Liver (tissue), 10 donors: Measurements from ENCODE around the gene SLC7A6OS. TPM values are rescaled to one million over a fixed set of nuclear protein-coding genes. Genes with fewer than 3 reads are reported as not detected.

Source experiments
- DNase-seq: peaks from one replicate; pipeline ENCODE4 v3.0.0-alpha.2; 2017; ENCODE audit warnings: low spot score
- H3K27ac ChIP-seq, 2 donors: one replicate each; pipeline ENCODE4 v1.7.0; 2013; ENCODE audit warnings: inconsistent platforms in 2 of 2, low read length in 2 of 2, control low read depth in 1 of 2, low read depth in 1 of 2, mild to moderate bottlenecking in 1 of 2
- H3K27me3 ChIP-seq, 4 donors: one replicate each; pipeline versions ENCODE4 v1.6.1 to v1.7.0; 2013; ENCODE audit warnings: low read length in 3 of 4, inconsistent platforms in 1 of 4, mild to moderate bottlenecking in 1 of 4, moderate library complexity in 1 of 4; ENCODE audit not compliant: control insufficient read depth in 4 of 4, insufficient read depth in 4 of 4
- H3K36me3 ChIP-seq, 4 donors: one replicate each; pipeline versions ENCODE4 v1.6.1 to v1.7.0; 2013; ENCODE audit warnings: low read length in 3 of 4, mild to moderate bottlenecking in 3 of 4, low read depth in 1 of 4, moderate library complexity in 1 of 4; ENCODE audit not compliant: control insufficient read depth in 4 of 4, insufficient read depth in 3 of 4
- H3K4me1 ChIP-seq, 4 donors: one replicate each; pipeline versions ENCODE4 v1.6.1 to v1.7.0; 2013; ENCODE audit warnings: low read length in 3 of 4, mild to moderate bottlenecking in 3 of 4, moderate library complexity in 1 of 4; ENCODE audit not compliant: control insufficient read depth in 4 of 4, insufficient read depth in 4 of 4
- H3K4me3 ChIP-seq, 3 donors: one replicate each; pipeline versions ENCODE4 v1.6.1 to v1.7.0; 2013; ENCODE audit warnings: low read length in 3 of 3, control low read depth in 1 of 3, low read depth in 1 of 3, mild to moderate bottlenecking in 1 of 3
- H3K9ac ChIP-seq, 2 donors: one replicate each; pipeline ENCODE4 v1.7.0; 2013; ENCODE audit warnings: low read length in 2 of 2, mild to moderate bottlenecking in 2 of 2, moderate library complexity in 2 of 2, control low read depth in 1 of 2, low read depth in 1 of 2
- H3K9me3 ChIP-seq, 4 donors: one replicate each; pipeline versions ENCODE4 v1.6.1 to v1.7.0; 2013; ENCODE audit warnings: low read length in 3 of 4; ENCODE audit not compliant: control insufficient read depth in 4 of 4
- ATF3 ChIP-seq: IDR thresholded peaks from 2 replicates; pipeline ENCODE4 v1.6.1; 2016; ENCODE audit warnings: antibody characterized with exemption
- EGR1 ChIP-seq, 2 donors: IDR thresholded peaks; 2 replicates each; pipeline ENCODE4 v1.6.1; 2016 to 2018; ENCODE audit warnings: antibody characterized with exemption in 2 of 2, low read depth in 2 of 2
- FOXA1 ChIP-seq: IDR thresholded peaks from 2 replicates; pipeline ENCODE4 v1.6.1; 2016; ENCODE audit warnings: antibody characterized with exemption
- FOXA2 ChIP-seq: IDR thresholded peaks from 2 replicates; pipeline ENCODE4 v1.6.1; 2016; ENCODE audit warnings: antibody characterized with exemption
- GABPA ChIP-seq, 2 donors: IDR thresholded peaks in 1 of 2; conservative IDR thresholded peaks in 1 of 2; 2 replicates each; pipeline ENCODE4 v1.6.1; 2016; ENCODE audit warnings: antibody characterized with exemption in 2 of 2, mild to moderate bottlenecking in 1 of 2, moderate library complexity in 1 of 2
- HNF4G ChIP-seq: IDR thresholded peaks from 2 replicates; pipeline ENCODE4 v1.6.1; 2016; ENCODE audit warnings: antibody characterized with exemption
- JUND ChIP-seq, 2 donors: IDR thresholded peaks; 2 replicates each; pipeline ENCODE4 v1.6.1; 2016; ENCODE audit warnings: antibody characterized with exemption in 2 of 2
- NR2F2 ChIP-seq: IDR thresholded peaks from 2 replicates; pipeline ENCODE4 v1.6.1; 2016; ENCODE audit warnings: antibody characterized with exemption
- SP1 ChIP-seq: IDR thresholded peaks from 2 replicates; pipeline ENCODE4 v1.6.1; 2018; ENCODE audit warnings: antibody characterized with exemption, mild to moderate bottlenecking
- TAF1 ChIP-seq: conservative IDR thresholded peaks from 2 replicates; pipeline ENCODE4 v1.6.1; 2016; ENCODE audit warnings: antibody characterized with exemption, mild to moderate bottlenecking
- YY1 ChIP-seq: IDR thresholded peaks from 2 replicates; pipeline ENCODE4 v1.6.1; 2016; ENCODE audit warnings: antibody characterized with exemption, mild to moderate bottlenecking
- ZBTB33 ChIP-seq: IDR thresholded peaks from 2 replicates; pipeline ENCODE4 v1.6.1; 2016; ENCODE audit warnings: antibody characterized with exemption
- WGBS: extraction: QIAGEN DNeasy Blood & Tissue Kit; methylation state at CpG from one replicate; pipeline ENCODE4 v1.1.7; 2013; 5-methylcytosine and 5-hydroxymethylcytosine counted together
- polyA plus RNA-seq, 2 donors: library from polyadenylated mRNA; stranded (reverse) in 1 of 2; unstranded in 1 of 2; fragments of 200-250 nt in 1 of 2; fragments of >200 nt in 1 of 2; fragmentation: Nextera tagmentation in 1 of 2; extraction: Ambion mirVana in 1 of 2; gene quantifications; one replicate each; pipeline versions ENCODE4 v1.2.1 to v1.2.3, GENCODE V29; 2013 to 2015
- small RNA-seq: library from RNA; depleted of rRNA; stranded (forward); fragments of <200 nt; gene quantifications from one replicate; pipeline ENCODE3, GENCODE V24; 2014
- total RNA-seq, 2 donors: library from RNA; depleted of rRNA; stranded (reverse); fragments of >200 nt; gene quantifications; one replicate each; pipeline ENCODE4 v1.2.3, GENCODE V29; 2014
- TF ChIP-seq, protein P1 (sequence below): IDR thresholded peaks from 2 replicates; pipeline ENCODE4 v1.6.1; 2016; ENCODE audit warnings: antibody characterized with exemption, mild to moderate bottlenecking
- TF ChIP-seq, protein P2 (sequence below): fragments of 150-350 bp; IDR thresholded peaks from 2 replicates; pipeline ENCODE4 v1.5.1; 2017; ENCODE audit warnings: improper control_type of control experiment, low read depth, low read length; ENCODE audit not compliant: missing input control
- TF ChIP-seq, protein P3 (sequence below): IDR thresholded peaks from 2 replicates; pipeline ENCODE4 v1.6.1; 2016; ENCODE audit warnings: antibody characterized with exemption
- donor health status: healthy.
- donor health status: healthy.
- donor health status: healthy.
- donor health status: healthy.
- donor health status: healthy.

Gene SLC7A6OS
- total and polyA plus RNA-seq, 4 donors = 2.6 to 8.3 (median 5.5) TPM

DNA sequence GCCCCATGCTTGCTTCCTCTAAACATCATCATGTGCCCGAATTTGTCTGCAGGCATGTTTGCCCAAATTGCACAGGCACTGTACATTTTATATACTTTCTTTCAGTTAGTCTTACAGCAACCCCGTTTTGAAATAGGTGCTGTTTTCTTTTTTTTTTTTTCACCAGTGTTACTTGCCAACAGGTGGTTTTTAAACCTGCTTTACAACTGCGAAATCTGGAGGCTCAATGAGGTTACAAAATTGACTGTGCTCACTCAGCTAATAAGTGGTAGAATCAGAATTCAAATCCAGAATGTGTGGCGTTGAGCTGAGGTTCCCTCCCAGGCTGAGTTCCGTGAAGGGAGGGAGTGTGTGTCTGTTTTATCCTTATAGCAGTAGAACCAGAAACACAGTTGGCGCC is 59.8 kb downstream of the SLC7A6OS start:
- Histone ChIP-seq H3K27me3 (no peaks in the 10 kb centered on the region), H3K4me3 (no peak overlapping the region), H3K36me3 (peaks cover 10 to 17% (median 14%) of the 10 kb centered on the region in 4 donors), H3K4me1 (peaks cover 2 to 26% (median 22%) of the 10 kb centered on the region in 4 donors), H3K9ac (no peak overlapping the region), H3K9me3 (no peaks in the 10 kb centered on the region), H3K27ac (no peak overlapping the region)
- WGBS = 92% methylated on average over 6 of the region's 6 CpGs
- DNase-seq = no peak
- TF ChIP-seq, protein P1, sequence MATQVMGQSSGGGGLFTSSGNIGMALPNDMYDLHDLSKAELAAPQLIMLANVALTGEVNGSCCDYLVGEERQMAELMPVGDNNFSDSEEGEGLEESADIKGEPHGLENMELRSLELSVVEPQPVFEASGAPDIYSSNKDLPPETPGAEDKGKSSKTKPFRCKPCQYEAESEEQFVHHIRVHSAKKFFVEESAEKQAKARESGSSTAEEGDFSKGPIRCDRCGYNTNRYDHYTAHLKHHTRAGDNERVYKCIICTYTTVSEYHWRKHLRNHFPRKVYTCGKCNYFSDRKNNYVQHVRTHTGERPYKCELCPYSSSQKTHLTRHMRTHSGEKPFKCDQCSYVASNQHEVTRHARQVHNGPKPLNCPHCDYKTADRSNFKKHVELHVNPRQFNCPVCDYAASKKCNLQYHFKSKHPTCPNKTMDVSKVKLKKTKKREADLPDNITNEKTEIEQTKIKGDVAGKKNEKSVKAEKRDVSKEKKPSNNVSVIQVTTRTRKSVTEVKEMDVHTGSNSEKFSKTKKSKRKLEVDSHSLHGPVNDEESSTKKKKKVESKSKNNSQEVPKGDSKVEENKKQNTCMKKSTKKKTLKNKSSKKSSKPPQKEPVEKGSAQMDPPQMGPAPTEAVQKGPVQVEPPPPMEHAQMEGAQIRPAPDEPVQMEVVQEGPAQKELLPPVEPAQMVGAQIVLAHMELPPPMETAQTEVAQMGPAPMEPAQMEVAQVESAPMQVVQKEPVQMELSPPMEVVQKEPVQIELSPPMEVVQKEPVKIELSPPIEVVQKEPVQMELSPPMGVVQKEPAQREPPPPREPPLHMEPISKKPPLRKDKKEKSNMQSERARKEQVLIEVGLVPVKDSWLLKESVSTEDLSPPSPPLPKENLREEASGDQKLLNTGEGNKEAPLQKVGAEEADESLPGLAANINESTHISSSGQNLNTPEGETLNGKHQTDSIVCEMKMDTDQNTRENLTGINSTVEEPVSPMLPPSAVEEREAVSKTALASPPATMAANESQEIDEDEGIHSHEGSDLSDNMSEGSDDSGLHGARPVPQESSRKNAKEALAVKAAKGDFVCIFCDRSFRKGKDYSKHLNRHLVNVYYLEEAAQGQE = no peak
- TF ChIP-seq FOXA2 (no peak), SP1 (no peak), NR2F2 (no peak), ZBTB33 (no peak), ATF3 (no peak), YY1 (no peak), HNF4G (no peak), GABPA (IDR thresholded peaks at IDR 0.05 in 1 of 2, conservative IDR thresholded peaks at IDR 0.05 in 1 of 2) (no peak), FOXA1 (no peak), TAF1 (no peak), EGR1 (IDR thresholded peaks at IDR 0.05; ENCODE audit: low read depth in 2 of 2) (no peak), JUND (IDR thresholded peaks at IDR 0.05) (no peak)
- TF ChIP-seq, protein P2, sequence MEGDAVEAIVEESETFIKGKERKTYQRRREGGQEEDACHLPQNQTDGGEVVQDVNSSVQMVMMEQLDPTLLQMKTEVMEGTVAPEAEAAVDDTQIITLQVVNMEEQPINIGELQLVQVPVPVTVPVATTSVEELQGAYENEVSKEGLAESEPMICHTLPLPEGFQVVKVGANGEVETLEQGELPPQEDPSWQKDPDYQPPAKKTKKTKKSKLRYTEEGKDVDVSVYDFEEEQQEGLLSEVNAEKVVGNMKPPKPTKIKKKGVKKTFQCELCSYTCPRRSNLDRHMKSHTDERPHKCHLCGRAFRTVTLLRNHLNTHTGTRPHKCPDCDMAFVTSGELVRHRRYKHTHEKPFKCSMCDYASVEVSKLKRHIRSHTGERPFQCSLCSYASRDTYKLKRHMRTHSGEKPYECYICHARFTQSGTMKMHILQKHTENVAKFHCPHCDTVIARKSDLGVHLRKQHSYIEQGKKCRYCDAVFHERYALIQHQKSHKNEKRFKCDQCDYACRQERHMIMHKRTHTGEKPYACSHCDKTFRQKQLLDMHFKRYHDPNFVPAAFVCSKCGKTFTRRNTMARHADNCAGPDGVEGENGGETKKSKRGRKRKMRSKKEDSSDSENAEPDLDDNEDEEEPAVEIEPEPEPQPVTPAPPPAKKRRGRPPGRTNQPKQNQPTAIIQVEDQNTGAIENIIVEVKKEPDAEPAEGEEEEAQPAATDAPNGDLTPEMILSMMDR = no peak
- TF ChIP-seq, protein P3, sequence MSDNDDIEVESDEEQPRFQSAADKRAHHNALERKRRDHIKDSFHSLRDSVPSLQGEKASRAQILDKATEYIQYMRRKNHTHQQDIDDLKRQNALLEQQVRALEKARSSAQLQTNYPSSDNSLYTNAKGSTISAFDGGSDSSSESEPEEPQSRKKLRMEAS = no peak

GRCh38 chr16:68249371-68249770 is 61.4 kb downstream of the SLC7A6OS start:
- no peak overlapping the region for H3K27ac ChIP-seq
- H3K4me1 ChIP-seq = peaks cover 3 to 40% (median 32%) of the 10 kb centered on the region in 4 donors
- H3K9me3 ChIP-seq = no peaks in the 10 kb centered on the region
- no peak for DNase-seq
- peaks cover 0 to 8% (median 6%) of the 10 kb centered on the region in 4 donors for H3K36me3 ChIP-seq
- TF ChIP-seq NR2F2 (no peak), FOXA1 (no peak), FOXA2 (no peak), ATF3 (no peak), HNF4G (no peak)
- TF ChIP-seq, protein P3 = no peak
- 88% methylated on average over 4 of the region's 4 CpGs for WGBS
- no peaks in the 10 kb centered on the region for H3K27me3 ChIP-seq
- no peak overlapping the region for H3K9ac ChIP-seq
- no peak overlapping the region for H3K4me3 ChIP-seq

Small RNA genes within 50 kb of the gene (small RNA-seq; reads per million reads assigned to genes)
- gene RNU4-30P (not detected), gene RNU6-1262P (not detected)

Other genes starting within 250 kb of the SLC7A6OS start
- gene NFATC3, start 225.6 kb downstream of the SLC7A6OS start, total RNA-seq = 10 to 100 TPM; 20.9 to 21.2 TPM
- 10 to 100 TPM in 1 of 2 donors, 1 to 10 TPM in 1; 9.7 to 12.6 TPM for gene NFATC3, start 225.6 kb downstream of the SLC7A6OS start, polyA plus RNA-seq
- gene ESRP2, start 74.8 kb downstream of the SLC7A6OS start, total RNA-seq = 10 to 100 TPM; 21.0 to 84.8 TPM
- 10 to 100 TPM; 41.6 to 49.8 TPM for gene ESRP2, start 74.8 kb downstream of the SLC7A6OS start, polyA plus RNA-seq
- 10 to 100 TPM; 16.2 to 19.8 TPM for gene PLA2G15, start 65.6 kb downstream of the SLC7A6OS start, total RNA-seq
- gene PLA2G15, start 65.6 kb downstream of the SLC7A6OS start, polyA plus RNA-seq = 10 to 100 TPM in 1 of 2 donors, 1 to 10 TPM in 1; 4.5 to 13.9 TPM
- 1 to 10 TPM; 2.5 to 4.9 TPM for gene SLC7A6, start 46.4 kb downstream of the SLC7A6OS start, total RNA-seq
- 1 to 10 TPM; 1.2 to 1.3 TPM for gene SLC7A6, start 46.4 kb downstream of the SLC7A6OS start, polyA plus RNA-seq
- gene PRMT7, start 73 bp upstream of the SLC7A6OS start, total RNA-seq = 10 to 100 TPM; 20.6 to 31.5 TPM
- gene PRMT7, start 73 bp upstream of the SLC7A6OS start, polyA plus RNA-seq = 10 to 100 TPM; 10.7 to 14.4 TPM
- 10 to 100 TPM in 1 of 2 donors, under 1 TPM in 1; 0.33 to 10.6 TPM for gene SMPD3, start 137.6 kb upstream of the SLC7A6OS start, total RNA-seq
- gene SMPD3, start 137.6 kb upstream of the SLC7A6OS start, polyA plus RNA-seq = 1 to 10 TPM in 1 of 2 donors, under 1 TPM in 1; 0.92 to 4.6 TPM
- gene ZFP90, start 228.3 kb upstream of the SLC7A6OS start, total RNA-seq = 10 to 100 TPM in 1 of 2 donors, 1 to 10 TPM in 1; 7.3 to 18.9 TPM
- 1 to 10 TPM; 2.1 to 3.8 TPM for gene ZFP90, start 228.3 kb upstream of the SLC7A6OS start, polyA plus RNA-seq